ENCODE measurements around the gene NDEL1.

The NDEL1 gene

DNA sequence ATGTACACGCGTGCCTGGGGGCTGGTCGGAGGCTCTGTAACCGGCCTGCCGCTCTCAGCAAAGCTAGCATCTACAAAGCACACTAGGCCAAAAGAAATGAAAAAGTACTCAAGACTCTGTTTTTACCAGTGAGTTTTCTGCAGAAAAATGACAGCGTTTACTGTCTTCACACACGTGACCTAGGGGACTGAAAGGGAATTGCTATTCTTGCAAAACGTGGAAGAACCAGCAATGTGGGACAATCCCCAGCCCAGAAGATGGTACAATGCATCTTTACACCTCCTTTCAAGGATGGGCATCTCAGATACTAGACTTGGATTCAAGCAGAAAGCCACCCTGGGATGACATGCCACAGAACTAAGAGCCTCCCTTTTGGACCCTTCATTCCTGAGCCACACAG lies 41.5 kb downstream of the NDEL1 start:
- no peak for DNase-seq

GRCh38 chr17:8477715-8478441 lies 42.2 kb downstream of the NDEL1 start:
- no peak for DNase-seq

DNA sequence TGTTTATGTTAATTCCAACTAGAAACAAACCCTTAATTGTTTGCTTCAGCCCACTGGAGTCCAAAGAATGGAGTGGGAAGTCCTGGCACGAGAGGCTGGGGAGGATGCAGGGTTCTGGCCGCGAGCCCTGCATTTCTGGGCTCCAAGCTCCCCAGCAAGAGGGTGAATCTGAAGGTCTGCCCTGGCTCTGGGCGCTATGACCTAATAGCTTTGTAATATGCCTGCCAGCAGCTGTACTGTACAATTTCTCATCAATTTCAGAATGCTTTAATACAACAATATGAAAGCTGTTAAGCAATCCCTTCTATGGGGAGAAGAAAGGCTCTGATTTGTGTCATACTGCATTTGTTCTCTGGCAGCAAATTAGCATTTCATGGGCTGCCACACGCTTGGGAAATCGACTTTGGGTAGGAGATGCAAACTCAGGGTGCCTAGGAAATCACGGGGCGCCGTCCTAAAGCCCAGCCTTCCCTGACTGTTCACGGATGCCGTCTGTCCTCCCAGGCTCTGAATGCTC lies 43.8 kb downstream of the NDEL1 start:
- peak in 42 of 51 donors; percentile 7 to 87 (median 59) for DNase-seq

DNA sequence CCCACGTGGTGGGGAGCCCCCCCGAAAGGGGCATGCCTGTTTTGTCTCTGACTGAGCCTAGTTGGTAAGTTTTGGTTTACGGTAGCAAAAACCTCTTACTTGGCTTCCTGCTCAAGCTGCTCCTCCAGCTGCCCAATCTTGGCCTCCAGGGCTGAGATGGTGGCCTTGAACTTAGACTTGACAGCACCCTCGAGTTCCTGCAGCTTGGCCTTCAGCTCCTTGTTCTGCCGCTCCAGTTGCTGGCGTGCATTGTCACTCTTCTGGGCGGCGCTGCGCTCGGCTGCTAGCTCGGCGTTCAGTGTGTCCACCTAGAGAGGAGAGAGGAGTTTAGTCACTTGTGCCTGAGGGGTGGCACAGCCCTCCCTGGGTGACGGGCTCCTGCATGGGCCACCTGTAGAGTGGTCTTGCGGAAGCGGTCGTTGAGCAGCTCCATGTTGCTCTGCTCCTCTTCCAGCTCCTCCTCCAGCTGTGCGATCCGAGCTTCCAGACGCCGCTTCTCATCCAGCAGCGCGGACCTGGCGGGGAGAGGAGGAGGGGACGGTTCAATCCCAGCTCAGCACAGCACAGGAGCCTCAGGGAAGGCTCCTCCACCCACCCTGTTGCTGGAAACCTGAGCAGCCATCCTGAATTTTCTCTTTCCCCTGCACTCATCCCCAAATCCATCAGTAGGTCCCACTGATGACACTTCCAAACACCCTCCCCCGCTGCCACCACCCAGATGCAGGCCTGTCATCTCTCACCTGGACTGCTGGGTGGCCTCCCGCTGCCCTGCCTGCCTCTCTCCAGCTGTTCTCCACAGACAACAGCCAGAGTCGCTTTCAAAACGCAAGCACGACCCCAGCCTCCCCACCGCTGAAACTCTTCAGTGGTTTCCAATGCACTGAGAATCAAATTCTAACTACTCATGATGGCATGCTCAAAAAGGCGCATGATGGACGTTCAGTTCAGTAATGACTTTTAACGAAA lies 44.6 kb downstream of the NDEL1 start:
- DNase-seq, result no peak

DNA sequence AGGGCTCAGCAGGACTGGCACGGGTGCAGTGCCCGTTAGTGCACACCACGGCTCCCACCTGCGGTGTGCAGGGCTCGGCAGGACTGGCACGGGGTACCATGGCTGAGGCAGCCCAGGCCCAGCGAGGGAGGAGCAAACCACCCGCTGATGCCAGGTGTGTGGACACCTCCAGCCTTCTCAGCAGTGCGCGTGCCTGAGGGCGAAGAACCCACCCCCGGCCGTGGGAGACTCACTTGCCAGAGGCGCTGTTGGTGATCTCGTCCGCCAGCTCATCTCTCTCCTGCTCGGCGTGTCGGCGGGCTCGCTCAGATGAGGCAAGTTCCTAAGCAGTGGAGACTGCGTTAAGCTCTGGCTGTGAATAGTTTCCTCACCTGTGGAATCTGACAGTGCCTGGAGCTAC lies 45.4 kb downstream of the NDEL1 start:
- DNase-seq, result peak in 1 of 51 donors; percentile 56

DNA sequence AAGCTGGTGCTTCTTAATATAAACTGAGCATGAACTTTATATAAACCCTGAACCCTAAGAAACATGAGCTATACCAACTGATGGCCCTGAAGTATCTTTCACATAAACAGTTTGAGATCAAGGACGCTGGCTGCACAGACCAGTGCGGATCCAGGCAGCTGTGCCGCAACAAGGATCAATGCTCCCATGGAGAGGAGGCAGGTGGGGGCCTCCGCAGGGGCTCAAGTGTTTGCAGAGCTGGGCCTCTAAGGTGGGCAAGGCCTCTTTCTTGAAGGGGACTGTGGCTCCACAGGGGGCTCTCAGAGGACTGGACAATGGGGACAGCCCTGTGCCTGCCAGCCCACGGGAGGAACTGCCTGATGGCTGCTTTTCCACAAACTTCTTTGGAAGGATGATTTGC lies 46.0 kb downstream of the NDEL1 start:
- DNase-seq, result no peak

DNA sequence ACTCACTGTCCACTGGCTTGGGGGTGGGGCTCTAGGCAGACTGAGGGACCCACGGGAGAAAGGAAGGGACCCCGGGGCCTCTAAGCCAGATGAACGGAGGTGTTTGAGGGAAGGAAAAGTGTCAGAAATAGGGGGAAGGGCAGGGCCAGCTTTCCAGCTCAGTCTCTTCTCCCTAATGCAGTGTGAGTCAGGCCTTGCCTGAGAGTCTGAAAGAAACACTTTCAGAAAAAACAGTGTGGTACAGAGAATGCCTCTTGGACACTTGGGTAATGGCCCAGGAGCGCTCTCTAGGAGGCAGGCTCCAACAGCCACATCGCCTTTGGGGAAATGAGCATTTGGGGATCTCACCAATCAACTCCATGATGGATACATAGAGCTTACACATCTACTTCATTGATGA lies 46.9 kb downstream of the NDEL1 start:
- peak in 11 of 51 donors; percentile 6 to 45 (median 28) for DNase-seq

DNA sequence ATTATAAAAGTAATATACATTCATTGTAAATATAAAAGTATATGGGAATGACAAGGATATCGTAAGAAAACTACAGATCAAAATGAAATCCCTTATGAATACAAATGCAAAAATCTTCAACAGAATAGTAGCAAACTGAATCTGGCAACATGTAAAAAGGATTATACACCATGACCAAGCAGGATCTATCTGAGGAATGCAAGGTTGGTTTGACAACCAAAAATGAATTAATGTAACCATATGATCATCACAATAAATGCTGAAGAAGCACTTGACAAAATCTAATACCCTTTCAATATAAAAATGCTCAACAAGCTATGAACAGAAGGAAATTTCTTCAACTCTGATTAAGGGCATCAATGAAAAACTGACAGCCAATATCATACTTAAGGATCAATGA lies 48.8 kb downstream of the NDEL1 start:
- DNase-seq, result no peak

- no peak for DNase-seq
Observed at GRCh38 chr17:8485491-8485890, 49.8 kb downstream of the NDEL1 start.

- no peak for DNase-seq
Observed at GRCh38 chr17:8487130-8487645, 51.5 kb downstream of the NDEL1 start.

GRCh38 chr17:8487743-8488142 lies 52.1 kb downstream of the NDEL1 start:
- DNase-seq, result no peak

DNA sequence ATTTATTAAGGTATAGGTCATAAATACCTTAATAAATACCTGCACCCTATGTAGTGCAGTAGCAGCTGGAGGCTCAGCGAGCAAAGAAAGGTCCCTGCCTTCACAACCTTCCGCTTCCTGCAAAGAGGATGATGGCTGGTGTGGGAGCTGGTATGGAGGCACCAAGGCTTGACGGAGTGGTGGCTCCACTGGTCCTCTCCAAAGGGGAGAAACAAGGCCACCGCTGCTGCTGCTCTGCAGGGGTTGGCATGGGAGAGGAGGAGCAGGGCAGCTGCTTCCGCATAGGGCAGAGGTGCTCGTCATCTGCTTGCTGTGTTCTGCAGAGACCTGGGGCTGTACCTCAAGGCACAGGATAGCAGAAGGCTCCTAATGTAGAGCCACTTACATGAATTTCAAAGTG lies 52.8 kb downstream of the NDEL1 start:
- no peak for DNase-seq

GRCh38 chr17:8488901-8489300 lies 53.2 kb downstream of the NDEL1 start:
- DNase-seq, result peak in 1 of 51 donors; percentile 17

GRCh38 chr17:8489841-8490240 lies 54.2 kb downstream of the NDEL1 start:
- no peak for DNase-seq

DNA sequence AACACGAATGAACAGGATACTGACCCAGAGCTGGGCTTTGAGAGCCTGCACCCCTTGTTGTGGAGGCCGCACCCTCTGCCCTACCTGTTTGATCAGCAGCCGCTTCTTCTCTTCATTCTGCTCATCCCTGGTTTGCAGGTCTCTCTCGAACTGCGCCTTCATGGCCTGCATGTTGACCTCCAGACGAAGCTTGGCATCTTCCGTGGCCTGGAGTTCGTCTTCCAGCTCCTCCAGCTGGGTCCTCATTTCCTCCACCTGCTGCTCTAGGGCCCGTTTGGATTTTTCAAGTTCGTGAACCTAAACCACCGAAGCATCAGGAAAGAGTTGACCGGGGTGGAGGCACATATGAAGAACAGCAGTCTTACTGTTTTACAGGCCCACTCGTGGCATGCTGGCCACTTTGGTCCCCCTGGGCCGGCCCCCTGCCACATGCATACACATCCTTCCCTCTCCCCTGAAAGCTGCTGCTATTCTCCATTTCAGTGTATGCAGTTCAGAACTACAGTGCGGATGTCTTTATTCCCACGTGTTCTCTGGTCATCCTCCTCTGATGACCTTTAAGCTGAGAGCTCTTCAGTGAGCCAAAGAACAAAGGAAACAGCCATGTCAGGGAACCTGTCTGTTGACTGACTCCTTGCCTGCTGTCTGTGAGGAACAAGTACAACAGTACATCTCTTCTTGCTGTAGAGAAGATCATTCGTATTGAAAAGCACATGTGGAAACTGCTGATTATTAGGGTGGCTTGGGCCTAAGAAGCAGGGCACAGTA lies 54.8 kb downstream of the NDEL1 start:
- DNase-seq, result no peak

DNA sequence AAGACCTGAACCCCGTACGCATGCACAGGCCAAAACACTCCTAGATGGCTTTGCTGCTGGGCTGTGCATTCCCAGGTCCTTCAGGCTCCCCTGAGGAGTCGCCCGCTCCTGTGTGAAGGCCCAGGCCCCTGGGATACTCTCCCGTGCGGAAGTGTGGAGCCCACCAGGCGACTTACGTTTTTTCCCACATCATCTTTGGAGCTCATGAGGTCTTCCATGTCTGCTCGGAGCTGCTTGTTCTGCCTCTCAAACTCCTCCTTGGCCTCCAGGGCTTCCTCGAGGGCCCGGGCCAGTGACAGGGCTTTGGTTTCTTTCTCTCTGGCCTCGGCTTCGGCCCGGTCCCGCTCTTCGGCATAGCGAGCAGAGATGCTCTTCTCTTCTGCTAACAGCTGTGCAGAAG lies 56.4 kb downstream of the NDEL1 start:
- no peak for DNase-seq

GRCh38 chr17:8494021-8494420 lies 58.3 kb downstream of the NDEL1 start:
- no peak for DNase-seq

- no peak for DNase-seq
Observed at GRCh38 chr17:8494506-8495111, 58.9 kb downstream of the NDEL1 start.

GRCh38 chr17:8496081-8496480 lies 60.4 kb downstream of the NDEL1 start:
- DNase-seq, result no peak

GRCh38 chr17:8499171-8499570 lies 63.5 kb downstream of the NDEL1 start:
- DNase-seq, result no peak

DNA sequence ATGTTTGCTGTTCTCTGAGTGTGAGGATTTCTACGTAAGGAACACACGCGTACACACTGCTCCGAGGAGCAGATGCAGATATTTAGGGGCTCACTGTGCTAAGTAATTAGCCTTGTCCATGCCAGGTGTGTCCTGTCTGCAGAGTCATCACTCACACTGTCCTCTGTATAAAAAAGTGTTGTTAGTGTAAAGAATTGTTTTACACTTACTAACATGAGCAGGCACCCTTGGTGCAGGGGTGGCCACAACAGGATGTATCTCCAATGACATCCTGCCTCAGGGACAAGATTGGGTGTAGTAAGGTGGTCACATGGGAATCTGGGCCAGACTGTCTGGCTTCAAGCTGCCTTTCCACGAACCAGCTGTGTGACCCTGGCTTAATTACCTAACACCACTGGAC lies 63.9 kb downstream of the NDEL1 start:
- no peak for DNase-seq
